Prostate gland (tissue), 2 donors: Measurements from ENCODE around the gene NEGR1. TPM values are rescaled to one million over a fixed set of nuclear protein-coding genes. Genes with fewer than 3 reads are reported as not detected.

Source experiments
- DNase-seq: peaks from one replicate; pipeline ENCODE4 v3.0.0-alpha.2; 2019; ENCODE audit warnings: low spot score
- H3K27ac ChIP-seq, 2 donors: fragments of 200-600 bp; sonication (generic); 2 replicates each; pipeline ENCODE4 v1.5.1; 2017 to 2019
- H3K27me3 ChIP-seq: fragments of 200-600 bp; sonication (generic); replicated peaks from 2 replicates; pipeline ENCODE4 v1.5.1; 2019; ENCODE audit not compliant: insufficient read depth
- H3K36me3 ChIP-seq, 2 donors: fragments of 200-600 bp; sonication (generic); 1 replicate in 1 of 2; 2 replicates in 1 of 2; pipeline versions ENCODE4 v1.5.1 to v1.8.1; 2017 to 2019
- H3K4me1 ChIP-seq: fragments of 200-600 bp; sonication (generic); replicated peaks from 2 replicates; pipeline ENCODE4 v1.5.1; 2019
- H3K4me3 ChIP-seq, 2 donors: fragments of 200-600 bp; sonication (generic); 2 replicates each; pipeline ENCODE4 v1.5.1; 2017 to 2019
- H3K9me3 ChIP-seq: fragments of 200-600 bp; sonication (generic); 2 replicates; pipeline ENCODE4 v1.5.1; 2017
- CTCF ChIP-seq, 4 experiments: fragments of 200-600 bp in 2 of 4; fragments of 450-650 bp in 2 of 4; sonication (generic) in 2 of 4; IDR thresholded peaks; 1 replicate in 3 of 4; 2 replicates in 1 of 4; pipeline ENCODE4 v1.5.1; 2016 to 2019; ENCODE audit warnings: antibody characterized with exemption in 4 of 4, mild to moderate bottlenecking in 2 of 4, moderate library complexity in 2 of 4
- POLR2A ChIP-seq: fragments of 450-650 bp; IDR thresholded peaks from one replicate; pipeline ENCODE4 v1.6.1; 2016; ENCODE audit warnings: antibody characterized with exemption, mild to moderate bottlenecking
- POLR2AphosphoS5 ChIP-seq: sonication (generic); formaldehyde crosslinking; IDR thresholded peaks from one replicate; pipeline ENCODE4 v1.6.1; 2017; ENCODE audit warnings: antibody characterized with exemption
- WGBS: methylation state at CpG from one replicate; pipeline ENCODE4 v1.1.5; 2018; 5-methylcytosine and 5-hydroxymethylcytosine counted together
- intact Hi-C: fragments of 100-400 bp; cut with DNase I; formaldehyde crosslinking; loops from one replicate; pipeline ENCODE4 v1.14.2; 2022
- total RNA-seq, 2 donors: library from RNA; depleted of rRNA; stranded (reverse); fragments of >200 nt; gene quantifications; one replicate each; pipeline ENCODE4 v1.1.0, GENCODE V29; 2016

NEGR1 gene
- total RNA-seq, 2 donors from 2014 or later: 2.3 to 7.6 TPM

DNA sequence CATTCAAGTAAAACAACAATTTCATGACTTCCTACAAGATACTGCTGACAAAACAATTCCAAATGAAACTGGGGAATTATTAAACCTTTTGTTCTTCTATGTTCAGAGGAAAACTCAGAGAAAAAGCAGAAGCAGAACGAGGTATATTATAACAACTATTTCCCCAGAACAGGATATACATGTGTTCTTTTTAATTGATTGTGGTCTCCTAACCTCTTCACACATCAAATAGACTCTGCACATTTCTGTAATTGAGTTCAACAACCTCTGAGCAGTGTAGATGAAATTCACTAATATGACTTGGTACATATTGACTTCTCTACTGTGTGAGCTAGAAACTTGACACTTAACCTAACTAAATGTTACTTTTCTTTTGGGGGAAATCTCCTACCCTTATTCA is 584.2 kb downstream of the NEGR1 start:
- Histone ChIP-seq H3K4me3 (no peak overlapping the region), H3K4me1 (no peaks in the 10 kb centered on the region), H3K36me3 (no peaks in the 10 kb centered on the region), H3K27ac (no peak overlapping the region), H3K9me3 (no peaks in the 10 kb centered on the region), H3K27me3 (no peaks in the 10 kb centered on the region)
- 58% methylated on average over 1 of the region's 1 CpG for WGBS
- TF ChIP-seq POLR2AphosphoS5: no peak
- TF ChIP-seq POLR2A: no peak
- no peak for TF ChIP-seq CTCF (IDR thresholded peaks at IDR 0.05)
- DNase-seq: no peak
- intact Hi-C loops: no loop called here

- Histone ChIP-seq H3K27me3 (no peaks in the 10 kb centered on the region), H3K36me3 (no peaks in the 10 kb centered on the region), H3K4me3 (no peak overlapping the region), H3K9me3 (no peaks in the 10 kb centered on the region), H3K27ac (no peak overlapping the region), H3K4me1 (no peaks in the 10 kb centered on the region)
- WGBS: 77% methylated on average over 1 of the region's 1 CpG
- no peak for DNase-seq
- intact Hi-C loops: no loop called here
- TF ChIP-seq POLR2AphosphoS5 (no peak), POLR2A (no peak), CTCF (IDR thresholded peaks at IDR 0.05) (no peak)
Observed at GRCh38 chr1:71695821-71696220, 586.5 kb downstream of the NEGR1 start.

- Histone ChIP-seq H3K4me3 (no peak overlapping the region), H3K27ac (no peak overlapping the region), H3K4me1 (no peaks in the 10 kb centered on the region), H3K9me3 (no peaks in the 10 kb centered on the region), H3K36me3 (no peaks in the 10 kb centered on the region), H3K27me3 (no peaks in the 10 kb centered on the region)
- 85% methylated on average over 1 of the region's 1 CpG for WGBS
- DNase-seq: no peak
- intact Hi-C loops: no loop called here
- TF ChIP-seq CTCF (IDR thresholded peaks at IDR 0.05): no peak
- no peak for TF ChIP-seq POLR2A
- TF ChIP-seq POLR2AphosphoS5: no peak
Observed at GRCh38 chr1:71695084-71695483, 587.3 kb downstream of the NEGR1 start.

- TF ChIP-seq POLR2A: no peak
Observed at GRCh38 chr1:71693581-71693980, 588.8 kb downstream of the NEGR1 start.

GRCh38 chr1:71689635-71690034 is 592.7 kb downstream of the NEGR1 start:
- H3K27ac ChIP-seq: no peak overlapping the region
- WGBS: 93% methylated on average over 2 of the region's 2 CpGs
- H3K36me3 ChIP-seq: no peaks in the 10 kb centered on the region
- DNase-seq: no peak
- H3K9me3 ChIP-seq: no peaks in the 10 kb centered on the region
- TF ChIP-seq CTCF (IDR thresholded peaks at IDR 0.05): no peak
- TF ChIP-seq POLR2A: no peak
- no peak for TF ChIP-seq POLR2AphosphoS5
- H3K4me1 ChIP-seq: no peaks in the 10 kb centered on the region
- no peaks in the 10 kb centered on the region for H3K27me3 ChIP-seq
- H3K4me3 ChIP-seq: no peak overlapping the region
- intact Hi-C loops: no loop called here

More at GRCh38 chr1:71693581-71693980, 588.8 kb downstream of the NEGR1 start:
- H3K27me3 ChIP-seq: no peaks in the 10 kb centered on the region
- H3K27ac ChIP-seq: no peak overlapping the region
- no peaks in the 10 kb centered on the region for H3K9me3 ChIP-seq
- no peak for DNase-seq
- intact Hi-C loops: no loop called here
- no peaks in the 10 kb centered on the region for H3K36me3 ChIP-seq
- no peaks in the 10 kb centered on the region for H3K4me1 ChIP-seq
- no peak overlapping the region for H3K4me3 ChIP-seq
